GM12801 (cell line): ENCODE measurements around the gene SEMA4G.

Experiments
- TF ChIP-seq, protein P1 (sequence below): IDR thresholded peaks from one replicate; pipeline ENCODE4 v1.5.1; 2011; ENCODE audit warnings: control low read depth; ENCODE audit not compliant: insufficient read length; ENCODE audit errors: extremely low read depth

SEMA4G gene

GRCh38 chr10:100942229-100942628, 27.1 kb upstream of the SEMA4G start:
- TF ChIP-seq, protein P1, sequence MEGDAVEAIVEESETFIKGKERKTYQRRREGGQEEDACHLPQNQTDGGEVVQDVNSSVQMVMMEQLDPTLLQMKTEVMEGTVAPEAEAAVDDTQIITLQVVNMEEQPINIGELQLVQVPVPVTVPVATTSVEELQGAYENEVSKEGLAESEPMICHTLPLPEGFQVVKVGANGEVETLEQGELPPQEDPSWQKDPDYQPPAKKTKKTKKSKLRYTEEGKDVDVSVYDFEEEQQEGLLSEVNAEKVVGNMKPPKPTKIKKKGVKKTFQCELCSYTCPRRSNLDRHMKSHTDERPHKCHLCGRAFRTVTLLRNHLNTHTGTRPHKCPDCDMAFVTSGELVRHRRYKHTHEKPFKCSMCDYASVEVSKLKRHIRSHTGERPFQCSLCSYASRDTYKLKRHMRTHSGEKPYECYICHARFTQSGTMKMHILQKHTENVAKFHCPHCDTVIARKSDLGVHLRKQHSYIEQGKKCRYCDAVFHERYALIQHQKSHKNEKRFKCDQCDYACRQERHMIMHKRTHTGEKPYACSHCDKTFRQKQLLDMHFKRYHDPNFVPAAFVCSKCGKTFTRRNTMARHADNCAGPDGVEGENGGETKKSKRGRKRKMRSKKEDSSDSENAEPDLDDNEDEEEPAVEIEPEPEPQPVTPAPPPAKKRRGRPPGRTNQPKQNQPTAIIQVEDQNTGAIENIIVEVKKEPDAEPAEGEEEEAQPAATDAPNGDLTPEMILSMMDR: no peak

GRCh38 chr10:100943508-100943907, 25.8 kb upstream of the SEMA4G start:
- TF ChIP-seq, protein P1: no peak

DNA sequence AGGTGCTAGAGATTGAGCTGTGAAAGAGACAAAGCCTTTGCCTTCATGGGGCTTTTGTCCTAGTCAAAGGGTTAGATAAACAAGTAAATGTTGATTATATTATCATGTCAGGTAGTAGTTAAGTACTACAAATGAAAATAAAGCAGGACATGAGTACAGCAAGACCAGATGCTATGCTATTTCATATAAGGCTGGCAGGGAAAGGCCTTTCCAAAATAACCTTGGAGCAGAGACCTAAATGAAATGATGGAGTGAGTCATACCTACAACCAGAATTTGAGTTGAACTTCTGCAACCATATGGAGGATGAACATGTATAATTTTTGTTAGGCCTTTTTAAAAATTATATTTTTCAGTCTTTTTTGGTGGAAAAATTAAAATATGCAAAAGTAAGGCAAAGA, 23.6 kb upstream of the SEMA4G start:
- TF ChIP-seq, protein P1: no peak

- TF ChIP-seq, protein P1: no peak
Observed at GRCh38 chr10:100948916-100949315, 20.4 kb upstream of the SEMA4G start.

GRCh38 chr10:100960251-100960650, 9.1 kb upstream of the SEMA4G start:
- TF ChIP-seq, protein P1: no peak

GRCh38 chr10:100962351-100963080, 6.8 kb upstream of the SEMA4G start:
- TF ChIP-seq, protein P1: no peak

DNA sequence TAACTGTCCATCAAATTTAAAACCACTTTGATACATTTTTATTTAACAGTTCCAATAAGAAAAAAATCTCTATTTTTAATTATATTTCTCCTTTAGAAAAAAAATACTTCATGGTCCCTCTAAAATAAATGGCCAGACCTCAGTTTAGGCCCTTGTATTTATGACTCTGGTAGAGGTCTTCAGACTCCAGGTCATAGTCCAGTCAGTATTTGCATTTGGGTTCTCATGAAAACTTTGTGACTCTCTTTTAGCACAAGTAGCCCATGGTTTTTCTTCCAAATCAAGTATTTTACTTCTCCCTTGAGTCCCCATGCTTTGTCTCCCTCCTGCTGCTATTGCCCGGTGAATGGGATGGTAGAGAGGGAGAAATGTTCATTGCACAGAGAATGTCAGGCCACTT, 5.5 kb upstream of the SEMA4G start:
- TF ChIP-seq, protein P1: no peak
